Glutamatergic neuron (in vitro differentiated cells): ENCODE results near the gene SPTSSB. TPM values are rescaled to one million over a fixed set of nuclear protein-coding genes. Genes with fewer than 3 reads are reported as not detected.
A peak's percentile ranks its signal among the peaks of the same experiment; 100 is the strongest.

Experiments used
- DNase-seq: peaks from one replicate; pipeline ENCODE4 v3.0.0; 2022
- H3K27ac Mint-ChIP-seq: one replicate; pipeline ENCODE4 v1.8.0; 2020; ENCODE audit warnings: mild to moderate bottlenecking, mixed read lengths, inconsistent platforms; ENCODE audit not compliant: unreplicated experiment
- H3K27me3 Mint-ChIP-seq: one replicate; pipeline ENCODE4 v1.8.0; 2020; ENCODE audit warnings: mild to moderate bottlenecking, moderate library complexity, mixed read lengths, inconsistent platforms; ENCODE audit not compliant: unreplicated experiment
- H3K36me3 Mint-ChIP-seq: one replicate; pipeline ENCODE4 v1.8.0; 2020; ENCODE audit warnings: mild to moderate bottlenecking, mixed read lengths, inconsistent platforms; ENCODE audit not compliant: unreplicated experiment
- H3K4me1 Mint-ChIP-seq: one replicate; pipeline ENCODE4 v1.8.0; 2020; ENCODE audit warnings: mild to moderate bottlenecking, low read depth, mixed read lengths, inconsistent platforms; ENCODE audit not compliant: unreplicated experiment
- H3K4me3 Mint-ChIP-seq: one replicate; pipeline ENCODE4 v1.8.0; 2020; ENCODE audit warnings: mild to moderate bottlenecking, mixed read lengths, inconsistent platforms; ENCODE audit not compliant: unreplicated experiment
- H3K9me3 Mint-ChIP-seq: one replicate; pipeline ENCODE4 v1.8.0; 2020; ENCODE audit warnings: mild to moderate bottlenecking, moderate library complexity, mixed read lengths, inconsistent platforms; ENCODE audit not compliant: unreplicated experiment
- total RNA-seq: library from RNA; stranded (reverse); fragmentation: NEBNext Ultra II Directional; extraction: Animal tissue kit (Norgen Biotek cat#: 25700); gene quantifications from one replicate; pipeline ENCODE4 v1.2.1, GENCODE V29; 2021; ENCODE audit not compliant: unreplicated experiment
- TF ChIP-seq, protein P1 (sequence below): fragments of 200-600 bp; sonication (generic); IDR thresholded peaks from one replicate; pipeline ENCODE4 v1.5.0; 2021; ENCODE audit not compliant: partially characterized antibody, unreplicated experiment

SPTSSB gene
- total RNA-seq, 1 donor from 2014 or later = 1.9 TPM

DNA sequence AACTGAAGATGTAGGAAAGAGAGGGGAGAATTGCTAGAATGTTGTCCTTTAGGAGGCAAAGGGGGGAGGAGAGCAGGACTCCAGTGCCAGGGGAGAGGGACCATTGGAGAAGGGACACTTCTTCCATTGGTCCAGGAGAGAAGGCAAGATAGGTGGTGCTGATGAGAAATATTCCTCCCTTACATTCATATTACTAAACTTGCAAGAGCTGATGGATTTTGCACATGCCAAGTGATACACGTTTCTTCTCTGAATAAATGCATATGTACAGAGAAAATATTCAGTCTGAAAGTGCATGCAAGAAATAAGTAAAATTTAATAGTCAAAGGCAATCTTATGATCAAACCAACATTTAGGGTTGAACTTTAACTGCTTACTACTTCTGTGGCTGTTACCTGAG, 21.5 kb upstream of the SPTSSB start:
- Mint-ChIP-seq H3K36me3 (no peaks in the 10 kb centered on the region), H3K9me3 (no peaks in the 10 kb centered on the region), H3K4me1 (peaks cover under 1% of the 10 kb centered on the region), H3K27ac (no peak overlapping the region), H3K4me3 (no peak overlapping the region), H3K27me3 (no peaks in the 10 kb centered on the region)
- TF ChIP-seq, protein P1, sequence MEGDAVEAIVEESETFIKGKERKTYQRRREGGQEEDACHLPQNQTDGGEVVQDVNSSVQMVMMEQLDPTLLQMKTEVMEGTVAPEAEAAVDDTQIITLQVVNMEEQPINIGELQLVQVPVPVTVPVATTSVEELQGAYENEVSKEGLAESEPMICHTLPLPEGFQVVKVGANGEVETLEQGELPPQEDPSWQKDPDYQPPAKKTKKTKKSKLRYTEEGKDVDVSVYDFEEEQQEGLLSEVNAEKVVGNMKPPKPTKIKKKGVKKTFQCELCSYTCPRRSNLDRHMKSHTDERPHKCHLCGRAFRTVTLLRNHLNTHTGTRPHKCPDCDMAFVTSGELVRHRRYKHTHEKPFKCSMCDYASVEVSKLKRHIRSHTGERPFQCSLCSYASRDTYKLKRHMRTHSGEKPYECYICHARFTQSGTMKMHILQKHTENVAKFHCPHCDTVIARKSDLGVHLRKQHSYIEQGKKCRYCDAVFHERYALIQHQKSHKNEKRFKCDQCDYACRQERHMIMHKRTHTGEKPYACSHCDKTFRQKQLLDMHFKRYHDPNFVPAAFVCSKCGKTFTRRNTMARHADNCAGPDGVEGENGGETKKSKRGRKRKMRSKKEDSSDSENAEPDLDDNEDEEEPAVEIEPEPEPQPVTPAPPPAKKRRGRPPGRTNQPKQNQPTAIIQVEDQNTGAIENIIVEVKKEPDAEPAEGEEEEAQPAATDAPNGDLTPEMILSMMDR = no peak
- DNase-seq = no peak

DNA sequence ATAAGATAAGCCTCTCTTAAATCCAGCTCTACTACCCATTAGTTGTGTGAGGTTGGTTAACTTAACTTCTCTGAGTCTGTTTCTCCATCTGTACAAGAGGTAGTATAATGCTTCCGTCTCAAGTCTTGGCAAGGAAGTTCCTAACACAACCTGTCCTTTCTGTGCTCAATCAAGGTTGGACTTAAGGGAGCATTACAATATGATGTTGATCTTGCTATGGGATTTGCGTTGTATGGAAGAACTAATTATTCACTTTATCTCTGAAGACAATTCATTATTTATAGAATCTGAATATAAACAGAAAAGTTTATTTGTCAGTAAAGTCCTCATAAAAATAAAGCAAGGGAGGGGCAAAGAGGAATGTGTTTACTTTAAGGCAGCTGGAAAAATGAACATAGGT, 18.9 kb upstream of the SPTSSB start:
- H3K4me1 Mint-ChIP-seq = peaks cover 22% of the 10 kb centered on the region
- H3K9me3 Mint-ChIP-seq = no peaks in the 10 kb centered on the region
- DNase-seq = no peak
- TF ChIP-seq, protein P1 = no peak
- no peak overlapping the region for H3K27ac Mint-ChIP-seq
- H3K27me3 Mint-ChIP-seq = no peaks in the 10 kb centered on the region
- H3K4me3 Mint-ChIP-seq = no peak overlapping the region
- H3K36me3 Mint-ChIP-seq = no peaks in the 10 kb centered on the region

DNA sequence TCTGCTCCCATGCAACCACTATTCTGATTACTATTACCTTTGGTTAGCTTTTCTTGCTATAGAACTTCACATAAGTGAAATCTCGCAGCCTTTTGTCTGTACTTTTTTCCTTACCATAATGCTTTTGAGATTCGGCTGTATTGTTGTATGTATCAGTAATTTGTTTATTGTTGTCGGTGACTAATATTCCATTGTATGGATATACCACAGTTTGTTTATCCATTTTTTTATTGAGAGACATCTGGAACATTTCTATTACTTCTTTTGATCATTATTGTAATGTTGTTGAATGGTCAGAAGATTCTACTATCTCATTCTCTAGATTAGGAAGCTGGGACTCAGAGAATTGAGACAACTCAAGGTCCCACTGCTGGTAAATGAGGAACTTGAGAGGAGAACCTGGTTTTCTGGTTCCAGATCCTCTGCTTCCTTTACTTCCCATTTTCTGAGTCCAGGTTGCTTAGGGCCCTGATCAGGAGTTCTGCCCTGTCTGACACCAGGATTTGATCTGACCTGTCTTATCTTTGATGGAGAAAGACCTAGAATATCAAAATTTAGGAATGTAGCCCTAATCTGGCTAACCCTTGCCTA, 18.2 kb upstream of the SPTSSB start:
- peaks cover 23% of the 10 kb centered on the region for H3K4me1 Mint-ChIP-seq
- no peak overlapping the region for H3K4me3 Mint-ChIP-seq
- H3K27me3 Mint-ChIP-seq = no peaks in the 10 kb centered on the region
- DNase-seq = no peak
- H3K36me3 Mint-ChIP-seq = no peaks in the 10 kb centered on the region
- TF ChIP-seq, protein P1 = no peak
- no peak overlapping the region for H3K27ac Mint-ChIP-seq
- no peaks in the 10 kb centered on the region for H3K9me3 Mint-ChIP-seq

DNA sequence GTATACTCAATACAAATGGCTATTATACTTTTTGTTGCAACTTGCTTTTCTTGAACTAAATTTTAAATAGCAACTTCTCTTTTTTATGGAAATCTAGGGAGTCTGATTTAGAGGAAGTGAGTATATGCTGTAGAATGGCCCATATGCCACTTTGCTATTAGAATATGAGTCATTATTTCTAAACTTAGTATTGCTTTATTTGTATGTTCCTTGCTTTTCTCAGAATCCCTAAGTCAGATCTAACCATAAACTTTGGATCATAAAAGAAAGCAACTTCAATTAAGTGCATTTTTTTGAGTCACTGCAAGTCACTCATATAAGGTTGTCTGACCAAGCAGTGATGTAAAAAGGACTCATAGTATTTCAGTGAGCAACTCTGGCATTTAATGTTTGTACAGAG, 17.5 kb upstream of the SPTSSB start:
- Mint-ChIP-seq H3K27ac (no peak overlapping the region), H3K4me1 (peaks cover 30% of the 10 kb centered on the region), H3K9me3 (no peaks in the 10 kb centered on the region), H3K4me3 (no peak overlapping the region), H3K27me3 (no peaks in the 10 kb centered on the region), H3K36me3 (no peaks in the 10 kb centered on the region)
- DNase-seq = no peak
- TF ChIP-seq, protein P1 = no peak

DNA sequence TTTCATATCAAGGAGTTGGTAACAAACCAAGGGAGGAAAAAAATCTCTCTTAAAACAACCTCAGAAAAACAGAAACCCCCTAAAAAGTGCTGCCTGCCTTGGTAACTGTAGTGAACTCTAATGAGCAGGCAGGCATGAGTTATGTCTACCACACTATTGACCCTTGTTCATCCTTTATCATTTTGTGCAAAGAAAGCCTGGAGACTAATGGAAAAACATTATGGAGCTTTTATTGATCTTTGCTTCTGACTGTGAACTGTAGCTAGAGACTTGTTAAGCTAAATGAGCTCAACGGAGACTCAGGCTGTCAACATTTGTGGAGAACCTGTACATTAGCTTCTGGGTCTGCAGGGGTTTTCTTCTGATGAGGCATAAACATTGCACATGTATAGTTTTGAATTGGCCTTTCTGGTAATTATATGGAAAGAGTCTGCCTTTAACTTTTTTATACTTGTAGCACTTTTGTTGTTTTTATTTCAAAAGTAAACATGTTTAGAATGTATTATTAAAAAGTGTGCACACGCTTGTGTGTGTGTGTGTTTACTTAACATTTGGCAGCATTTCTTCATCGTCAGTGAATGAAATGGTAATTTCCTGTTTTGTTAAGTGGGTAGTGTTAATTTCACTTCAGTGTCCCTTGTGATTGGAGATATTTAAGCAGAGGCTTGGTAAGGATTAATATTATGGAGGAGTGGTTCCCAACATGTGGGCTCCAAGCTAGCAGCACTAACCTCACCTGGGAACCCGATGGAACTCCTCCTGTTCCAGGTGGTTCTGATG, 15.9 kb upstream of the SPTSSB start:
- TF ChIP-seq, protein P1 = no peak
- no peaks in the 10 kb centered on the region for H3K27me3 Mint-ChIP-seq

More for the DNA sequence above, 15.9 kb upstream of the SPTSSB start:
- peaks cover 40% of the 10 kb centered on the region for H3K4me1 Mint-ChIP-seq
- no peak overlapping the region for H3K27ac Mint-ChIP-seq
- DNase-seq = no peak
- peak overlapping the region; percentile 48 for H3K4me3 Mint-ChIP-seq
- no peaks in the 10 kb centered on the region for H3K9me3 Mint-ChIP-seq
- H3K36me3 Mint-ChIP-seq = no peaks in the 10 kb centered on the region
